HepG2 (cell line): ENCODE measurements around the gene RAB34. TPM values are rescaled to one million over a fixed set of nuclear protein-coding genes. Genes with fewer than 3 reads are reported as not detected.

ENCODE experiments used
- ATAC-seq: fragments of 200-7000 bp; cut with Tn5 transposase; 3 replicates; pipeline ENCODE4 v1.9.1; 2020; ENCODE audit warnings: mild to moderate bottlenecking, moderate library complexity
- BruUV-seq: library from RNA; stranded (reverse); fragments of 400-500 nt; replicated peaks from 2 replicates; lab custom pipeline; 2021; lab: Mats Ljungman, UMichigan
- CTCF ChIA-PET: fragments of 300-600 bp; formaldehyde crosslinking; extraction: SDS; loops from one replicate; lab custom pipeline; 2021; ENCODE audit warnings: low total read pairs, inconsistent platforms, low intra/inter-chr PET ratio; lab: Yijun Ruan, JAX
- POLR2A ChIA-PET: fragments of 350-600 bp; sonication (Branson Sonifier 250); formaldehyde crosslinking; loops from one replicate; lab custom pipeline; 2020; ENCODE audit warnings: antibody characterized with exemption, inconsistent platforms; lab: Yijun Ruan, JAX
- DNase-seq: peaks from one replicate; pipeline ENCODE4 v3.0.0-alpha.2; 2015; ENCODE audit warnings: low spot score
- FAIRE-seq: peaks from 3 replicates; lab custom pipeline; 2011; peaks lifted over from hg19 to GRCh38; lab: Jason Lieb, UNC
- H2AFZ ChIP-seq: one replicate; pipeline ENCODE4 v1.6.1; 2011; ENCODE audit warnings: low read length, inconsistent platforms
- H3K27ac ChIP-seq: fragments of 300-600 bp; 3 replicates; pipeline ENCODE4 v1.8.0; 2011; ENCODE audit warnings: mixed run types, mild to moderate bottlenecking, mixed read lengths, low read length, inconsistent platforms; ENCODE audit not compliant: insufficient read depth; ENCODE audit errors: extremely low read length
- H3K27me3 ChIP-seq, 2 experiments: fragments of 200-600 bp in 1 of 2; 2 replicates in 1 of 2; 3 replicates in 1 of 2; pipeline versions ENCODE4 v1.6.0 to v1.8.0; 2011; ENCODE audit warnings: low read length in 2 of 2, mild to moderate bottlenecking in 2 of 2, moderate library complexity in 2 of 2, inconsistent platforms in 1 of 2; ENCODE audit not compliant: insufficient read depth in 2 of 2, control insufficient read depth in 1 of 2
- H3K36me3 ChIP-seq, 2 experiments: fragments of 200-600 bp in 1 of 2; replicated peaks in 1 of 2; 2 replicates in 1 of 2; 3 replicates in 1 of 2; pipeline versions ENCODE4 v1.5.1 to v1.8.0; 2011; ENCODE audit warnings: low read length in 2 of 2, inconsistent platforms in 1 of 2; ENCODE audit not compliant: insufficient read depth in 2 of 2, control insufficient read depth in 1 of 2
- H3K4me1 ChIP-seq: 2 replicates; pipeline ENCODE4 v1.5.1; 2012; ENCODE audit warnings: low read length, inconsistent platforms; ENCODE audit not compliant: insufficient read depth
- H3K4me2 ChIP-seq: 2 replicates; pipeline ENCODE4 v1.6.0; 2011; ENCODE audit warnings: low read depth, low read length, inconsistent platforms
- H3K4me3 ChIP-seq, 3 experiments: fragments of 200-600 bp in 1 of 3; sonication (generic), shearing (Covaris generic) in 1 of 3; replicated peaks in 1 of 3; 2 replicates each; pipeline ENCODE4 v1.5.1; 2011 to 2016; ENCODE audit warnings: low read length in 3 of 3, inconsistent platforms in 2 of 3, low read depth in 2 of 3, mild to moderate bottlenecking in 2 of 3, control low read depth in 1 of 3, mixed read lengths in 1 of 3; ENCODE audit not compliant: insufficient read depth in 1 of 3
- H3K79me2 ChIP-seq: one replicate; pipeline ENCODE4 v1.6.1; 2011; ENCODE audit warnings: low read length, inconsistent platforms; ENCODE audit not compliant: insufficient read depth
- H3K9ac ChIP-seq: 2 replicates; pipeline ENCODE4 v1.6.0; 2011; ENCODE audit warnings: mild to moderate bottlenecking, low read depth, low read length, inconsistent platforms; ENCODE audit not compliant: insufficient read depth
- H3K9me3 ChIP-seq: 2 replicates; pipeline ENCODE4 v1.5.1; 2012; ENCODE audit warnings: mild to moderate bottlenecking, low read length
- H4K20me1 ChIP-seq: 2 replicates; pipeline ENCODE4 v1.6.0; 2011; ENCODE audit warnings: inconsistent platforms, mild to moderate bottlenecking, low read length, moderate library complexity; ENCODE audit not compliant: insufficient read depth
- AGO2 ChIP-seq: fragments of 200-400 bp; formaldehyde crosslinking; optimal IDR thresholded peaks from 2 replicates; pipeline ENCODE3; 2017; ENCODE audit warnings: mild to moderate bottlenecking, low read depth, low read length, moderate library complexity
- PCBP2 ChIP-seq: fragments of 200-400 bp; formaldehyde crosslinking; optimal IDR thresholded peaks from 2 replicates; pipeline ENCODE3; 2018; ENCODE audit warnings: low read length, low read depth; ENCODE audit not compliant: poor library complexity, severe bottlenecking
- SRSF9 ChIP-seq: fragments of 200-400 bp; formaldehyde crosslinking; IDR thresholded peaks from 2 replicates; pipeline ENCODE4 v1.6.1; 2018; ENCODE audit warnings: borderline replicate concordance, mild to moderate bottlenecking, low read depth, low read length; ENCODE audit not compliant: insufficient read depth, poor library complexity, severe bottlenecking
- TBX2 ChIP-seq: sonication (generic); formaldehyde crosslinking; IDR thresholded peaks from 2 replicates; pipeline ENCODE4 v1.5.0; 2020; ENCODE audit warnings: missing genetic modification reagents, mild to moderate bottlenecking, borderline replicate concordance
- WGBS: methylation state at CpG from one replicate; pipeline ENCODE4 v1.1.6; 2017; ENCODE audit warnings: low lambda C conversion rate; 5-methylcytosine and 5-hydroxymethylcytosine counted together
- in situ Hi-C: cut with HindIII; loops from 2 replicates; pipeline ENCODE4 v1.10.0; 2017; ENCODE audit warnings: low pct_unique_long_range_greater_than_20kb; ENCODE audit not compliant: extremely low pct_ligation_motif_present
- intact Hi-C: fragments of 100-400 bp; cut with micrococcal nuclease; formaldehyde crosslinking; loops from one replicate; pipeline ENCODE4 v1.10.0; 2022; ENCODE audit not compliant: unreplicated experiment
- polyA plus RNA-seq, 8 experiments: library from polyadenylated mRNA; depleted of rRNA in 3 of 8; stranded (reverse) in 7 of 8; unstranded in 1 of 8; fragments of >200 nt; fragmentation: Illumina TruSeq in 4 of 8; extraction: Trizol in 4 of 8; gene quantifications; 2 replicates each; pipeline versions ENCODE4 v1.2.1 to v1.2.3, GENCODE V29; 2011 to 2016; ENCODE audit warnings: low read depth in 4 of 8, missing spikeins in 1 of 8, mixed read lengths in 1 of 8; ENCODE audit not compliant: insufficient read depth in 1 of 8
- total RNA-seq, 5 experiments: library from RNA; depleted of rRNA; stranded (reverse); fragments of >200 nt; fragmentation: Illumina TruSeq; extraction: Trizol; gene quantifications; 2 replicates each; pipeline ENCODE4 v1.2.3, GENCODE V29; 2016; ENCODE audit warnings: low read depth in 1 of 5

Gene RAB34
- total and polyA plus RNA-seq, 2 of the 13 experiments (the other 11 are each of a cell fraction or from before 2014, with no cell fraction given): 0.49 TPM; not detected in 1

DNA sequence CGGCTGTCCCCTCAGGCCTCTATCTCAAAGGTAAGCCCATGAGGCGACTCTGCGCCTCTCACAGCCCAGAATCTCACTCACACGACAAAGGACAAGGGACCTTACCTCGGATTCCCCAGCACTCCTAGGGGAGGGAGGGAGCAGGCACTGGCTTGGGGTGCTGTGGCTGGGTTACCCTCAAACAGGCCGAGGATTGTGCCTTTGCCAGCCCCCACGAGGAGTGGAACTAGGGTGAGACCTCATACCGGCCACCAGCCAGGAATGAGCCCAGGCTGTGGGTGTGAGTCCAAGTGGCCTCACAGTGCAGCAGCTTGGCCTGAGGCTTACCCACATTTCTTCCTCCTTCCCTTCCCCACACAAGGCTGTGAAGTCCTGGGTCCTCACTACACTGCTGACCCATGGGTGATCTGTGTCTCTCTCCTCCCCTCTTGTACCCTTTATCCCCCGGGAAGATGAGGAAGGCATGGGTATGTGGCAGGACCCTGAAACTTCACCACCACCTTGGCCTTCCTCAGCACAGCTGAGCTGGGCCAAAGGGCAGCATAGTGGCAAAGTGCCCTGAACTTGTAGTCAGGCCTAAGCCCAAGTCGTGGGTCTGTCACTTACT is 11.8 kb downstream of the RAB34 start:
- ATAC-seq: no peak

GRCh38 chr17:28705074-28705659 is 12.5 kb downstream of the RAB34 start:
- CTCF ChIA-PET: no interaction called here
- H3K27ac ChIP-seq: no peak overlapping the region
- no peak overlapping the region for H3K4me2 ChIP-seq
- ATAC-seq: no peak
- 97% methylated on average over 3 of the region's 5 CpGs for WGBS
- DNase-seq: no peak
- no peaks in the 10 kb centered on the region for H3K27me3 ChIP-seq
- no peaks in the 10 kb centered on the region for H4K20me1 ChIP-seq
- intact Hi-C loops (no loop called here), in situ Hi-C loops (no loop called here)
- no peak for FAIRE-seq
- no peak overlapping the region for H2AFZ ChIP-seq
- H3K9me3 ChIP-seq: no peaks in the 10 kb centered on the region
- no peak for TF ChIP-seq TBX2
- TF ChIP-seq PCBP2: peak; percentile 35
- no peaks in the 10 kb centered on the region for H3K79me2 ChIP-seq
- peaks cover 55% of the 10 kb centered on the region for H3K4me1 ChIP-seq
- H3K36me3 ChIP-seq: peaks cover 18 to 28% of the 10 kb centered on the region in 2 experiments
- POLR2A ChIA-PET: interaction anchor here (1.5 to 10.8 kb wide), 2 partner anchors 16 to 23 kb away, joined by 3 to 220 read pairs; partner anchors contain the start of gene RPL23A
- BruUV-seq: no TSS peak
- no peak overlapping the region for H3K4me3 ChIP-seq
- H3K9ac ChIP-seq: no peak overlapping the region

More for the DNA sequence above, 11.8 kb downstream of the RAB34 start:
- Histone ChIP-seq H3K27me3 (no peaks in the 10 kb centered on the region), H3K4me3 (no peak overlapping the region), H2AFZ (no peak overlapping the region), H4K20me1 (no peaks in the 10 kb centered on the region), H3K27ac (peak overlapping the region; percentile 15), H3K4me2 (no peak overlapping the region), H3K9me3 (no peaks in the 10 kb centered on the region), H3K79me2 (no peaks in the 10 kb centered on the region), H3K9ac (no peak overlapping the region), H3K36me3 (peaks cover 13 to 21% of the 10 kb centered on the region in 2 experiments), H3K4me1 (peaks cover 54% of the 10 kb centered on the region)
- ChIA-PET CTCF (no interaction called here), POLR2A (interaction anchor here (10.8 kb wide), 1 partner anchor 15 kb away, joined by 220 read pairs; the partner anchor contains the start of gene RPL23A)
- in situ Hi-C loops: no loop called here
- TF ChIP-seq SRSF9 (no peak), AGO2 (peak; percentile 53)
- no TSS peak for BruUV-seq
- DNase-seq: no peak
- FAIRE-seq: no peak
- WGBS: 94% methylated on average over 8 of the region's 10 CpGs
- intact Hi-C loops: no loop called here
